Right lobe of liver (tissue), 6 donors: ENCODE results near the gene KRTAP5-7. TPM values are rescaled to one million over a fixed set of nuclear protein-coding genes. Genes with fewer than 3 reads are reported as not detected.
"Not testable (repeated sequence)": the region's sequence is repeated elsewhere in the genome, so short reads cannot be mapped to it uniquely, and the experiment has no call there.

Source experiments
- ATAC-seq, 4 donors: fragments of 200-7000 bp; cut with Tn5 transposase; one replicate each; pipeline ENCODE4 v1.9.1; 2020; ENCODE audit warnings: mild to moderate bottlenecking in 4 of 4, moderate library complexity in 4 of 4
- DNase-seq, 3 donors: peaks; one replicate each; pipeline ENCODE4 v3.0.0-alpha.2; 2020
- H3K27ac ChIP-seq, 3 donors: fragments of 200-600 bp; one replicate each; pipeline ENCODE4 v1.8.0; 2022
- H3K27me3 ChIP-seq, 2 donors: fragments of 200-600 bp; one replicate each; pipeline ENCODE4 v1.8.0; 2022
- H3K36me3 ChIP-seq, 4 donors: fragments of 200-600 bp; sonication (generic) in 1 of 4; one replicate each; pipeline versions ENCODE4 v1.5.1 to v1.8.0; 2017 to 2022; ENCODE audit warnings: control low read depth in 1 of 4
- H3K4me1 ChIP-seq, 4 donors: fragments of 200-600 bp; sonication (generic) in 1 of 4; one replicate each; pipeline versions ENCODE4 v1.5.1 to v1.8.0; 2017 to 2022; ENCODE audit warnings: control low read depth in 1 of 4
- H3K4me3 ChIP-seq, 3 donors: fragments of 200-600 bp; one replicate each; pipeline ENCODE4 v1.8.0; 2022
- H3K9me3 ChIP-seq, 4 donors: fragments of 200-600 bp; sonication (generic) in 1 of 4; one replicate each; pipeline versions ENCODE4 v1.5.1 to v1.8.0; 2017 to 2022; ENCODE audit warnings: control low read depth in 1 of 4
- CTCF ChIP-seq, 4 donors: fragments of 200-600 bp in 3 of 4; fragments of 450-650 bp in 1 of 4; IDR thresholded peaks; one replicate each; pipeline versions ENCODE4 v1.5.1 to v1.8.0; 2016 to 2022; ENCODE audit warnings: antibody characterized with exemption in 4 of 4, mild to moderate bottlenecking in 2 of 4
- POLR2A ChIP-seq: fragments of 450-650 bp; IDR thresholded peaks from one replicate; pipeline ENCODE4 v1.6.1; 2017; ENCODE audit warnings: antibody characterized with exemption, mild to moderate bottlenecking
- WGBS: methylation state at CpG from one replicate; pipeline ENCODE4 v1.1.6; 2018; ENCODE audit warnings: low coverage, low lambda C conversion rate; ENCODE audit not compliant: insufficient coverage; ENCODE audit errors: missing lambda C conversion rate; 5-methylcytosine and 5-hydroxymethylcytosine counted together
- intact Hi-C, 2 donors: fragments of 100-400 bp; cut with DNase I; formaldehyde crosslinking; loops; one replicate each; pipeline versions ENCODE4 v1.11.2 to v1.14.1; 2022
- total RNA-seq, 6 experiments: library from RNA; depleted of rRNA in 2 of 6; stranded (reverse); fragments of >200 nt in 2 of 6; fragmentation: NEBNext Ultra II Directional in 3 of 6; extraction: Animal tissue kit (Norgen Biotek cat#: 25700) in 3 of 6; gene quantifications; one replicate each; pipeline versions ENCODE4 v1.1.0 to v1.2.4, GENCODE V29; 2016 to 2023
- donor health status: DM: no; HTN: yes; CAD: no.
- donor health status: DM: no; HTN: no; CAD: no.
- donor health status: DM: no; HTN: no; CAD: no.
- donor health status: DM: no; HTN: yes; CAD: no.
- donor health status: DM: no; HTN: yes; CAD: no.

The KRTAP5-7 gene
- total RNA-seq, 6 experiments from 2014 or later, result 0.18 to 3.9 (median 0.23) TPM; not detected in 2

GRCh38 chr11:71538666-71538990 is 11.6 kb downstream of the KRTAP5-7 start:
- no peak for DNase-seq
- Histone ChIP-seq H3K27ac (no peak overlapping the region), H3K9me3 (no peaks in the 10 kb centered on the region), H3K27me3 (no peaks in the 10 kb centered on the region), H3K4me3 (no peak overlapping the region), H3K4me1 (peaks cover 0 to 20% (median 10%) of the 10 kb centered on the region in 4 donors), H3K36me3 (no peaks in the 10 kb centered on the region)
- TF ChIP-seq CTCF (IDR thresholded peaks at IDR 0.05), result no peak
- no peak for TF ChIP-seq POLR2A
- intact Hi-C loops, result no loop called here
- 94% methylated on average over 3 of the region's 4 CpGs for WGBS
- ATAC-seq, result peak in 1 of 4 donors; percentile 23

GRCh38 chr11:71539017-71539416 is 11.9 kb downstream of the KRTAP5-7 start:
- no peaks in the 10 kb centered on the region for H3K36me3 ChIP-seq
- no peaks in the 10 kb centered on the region for H3K27me3 ChIP-seq
- no peak overlapping the region for H3K4me3 ChIP-seq
- no peak overlapping the region for H3K27ac ChIP-seq
- peaks cover 0 to 19% (median 8%) of the 10 kb centered on the region in 4 donors for H3K4me1 ChIP-seq
- no peak for TF ChIP-seq POLR2A
- TF ChIP-seq CTCF (IDR thresholded peaks at IDR 0.05), result no peak
- no peak for DNase-seq
- intact Hi-C loops, result no loop called here
- WGBS, result 80% methylated on average over 11 of the region's 11 CpGs
- no peaks in the 10 kb centered on the region for H3K9me3 ChIP-seq
- ATAC-seq, result no peak

GRCh38 chr11:71539971-71540370 is 12.9 kb downstream of the KRTAP5-7 start:
- H3K4me3 ChIP-seq, intact Hi-C loops, DNase-seq, ATAC-seq, H3K36me3 ChIP-seq, H3K4me1 ChIP-seq, H3K9me3 ChIP-seq, H3K27me3 ChIP-seq, H3K27ac ChIP-seq: not testable (repeated sequence)
- WGBS, result 92% methylated on average over 6 of the region's 11 CpGs

GRCh38 chr11:71540521-71541304 is 13.6 kb downstream of the KRTAP5-7 start:
- ATAC-seq, intact Hi-C loops: not testable (repeated sequence)
- 75% methylated on average over 7 of the region's 9 CpGs for WGBS

GRCh38 chr11:71542382-71542781 is 15.3 kb downstream of the KRTAP5-7 start:
- H3K4me1 ChIP-seq, result no peaks in the 10 kb centered on the region
- H3K27me3 ChIP-seq, result no peaks in the 10 kb centered on the region
- ATAC-seq (no peak), DNase-seq (no peak)
- H3K4me3 ChIP-seq, result no peak overlapping the region
- H3K9me3 ChIP-seq, result no peaks in the 10 kb centered on the region
- 60% methylated on average over 2 of the region's 7 CpGs for WGBS
- intact Hi-C loops, result no loop called here
- TF ChIP-seq CTCF (IDR thresholded peaks at IDR 0.05) (no peak), POLR2A (no peak)
- no peak overlapping the region for H3K27ac ChIP-seq
- H3K36me3 ChIP-seq, result no peaks in the 10 kb centered on the region

More at GRCh38 chr11:71540521-71541304, 13.6 kb downstream of the KRTAP5-7 start:
- not testable (repeated sequence) for DNase-seq, H3K9me3 ChIP-seq, H3K36me3 ChIP-seq, H3K4me3 ChIP-seq, H3K4me1 ChIP-seq, H3K27ac ChIP-seq, H3K27me3 ChIP-seq
